Caco-2 (cell line): Measurements from ENCODE around the gene NUB1. TPM values are rescaled to one million over a fixed set of nuclear protein-coding genes. Genes with fewer than 3 reads are reported as not detected.

Source experiments
- BruUV-seq: library from RNA; stranded (reverse); fragments of 400-500 nt; replicated peaks from 2 replicates; lab custom pipeline; 2021; lab: Mats Ljungman, UMichigan
- CTCF ChIA-PET: fragments of 300-600 bp; sonication (Branson Sonifier 250); formaldehyde crosslinking; loops from one replicate; lab custom pipeline; 2022; ENCODE audit warnings: antibody characterized with exemption; lab: Charles Lee
- POLR2A ChIA-PET: fragments of 300-600 bp; sonication (Branson Sonifier 250); formaldehyde crosslinking; loops from one replicate; lab custom pipeline; 2022; ENCODE audit warnings: antibody characterized with exemption; lab: Charles Lee
- DNase-seq, 2 experiments: peaks; one replicate each; pipeline versions ENCODE4 v3.0.0 to v3.0.0-alpha.2; 2020 to 2022
- H3K27me3 ChIP-seq: replicated peaks from 2 replicates; pipeline ENCODE4 v1.6.0; 2011; ENCODE audit warnings: low read length; ENCODE audit not compliant: control insufficient read depth, insufficient read depth
- H3K36me3 ChIP-seq: 2 replicates; pipeline ENCODE4 v1.5.1; 2011; ENCODE audit warnings: low read length; ENCODE audit not compliant: control insufficient read depth, insufficient read depth
- H3K4me1 ChIP-seq: fragments of 250-450 bp; sonication (Bioruptor Pico); 2 replicates; pipeline ENCODE4 v1.5.1; 2020; ENCODE audit warnings: mild to moderate bottlenecking
- H3K4me3 ChIP-seq: 2 replicates; pipeline ENCODE4 v1.5.1; 2011; ENCODE audit warnings: low read depth, mild to moderate bottlenecking, control low read depth, low read length
- H3K9me3 ChIP-seq: fragments of 250-450 bp; sonication (Bioruptor Pico); 2 replicates; pipeline ENCODE4 v1.5.1; 2020; ENCODE audit warnings: mild to moderate bottlenecking, moderate library complexity
- H3K27ac Mint-ChIP-seq: one replicate; pipeline ENCODE4 v1.8.0; 2022; ENCODE audit warnings: mixed read lengths; ENCODE audit not compliant: unreplicated experiment
- H3K27me3 Mint-ChIP-seq: one replicate; pipeline ENCODE4 v1.8.0; 2022; ENCODE audit warnings: mixed read lengths; ENCODE audit not compliant: insufficient read depth, unreplicated experiment
- H3K36me3 Mint-ChIP-seq: one replicate; pipeline ENCODE4 v1.8.0; 2022; ENCODE audit warnings: mild to moderate bottlenecking, mixed read lengths; ENCODE audit not compliant: insufficient read depth, unreplicated experiment
- H3K4me1 Mint-ChIP-seq: one replicate; pipeline ENCODE4 v1.8.0; 2022; ENCODE audit warnings: low read depth, mixed read lengths; ENCODE audit not compliant: unreplicated experiment
- H3K4me3 Mint-ChIP-seq: one replicate; pipeline ENCODE4 v1.8.0; 2022; ENCODE audit warnings: mild to moderate bottlenecking, moderate library complexity, mixed read lengths; ENCODE audit not compliant: unreplicated experiment
- H3K9me3 Mint-ChIP-seq: one replicate; pipeline ENCODE4 v1.8.0; 2022; ENCODE audit warnings: mixed read lengths; ENCODE audit not compliant: unreplicated experiment
- CTCF ChIP-seq, 2 experiments: fragments of 200-600 bp in 1 of 2; IDR thresholded peaks; 1 replicate in 1 of 2; 2 replicates in 1 of 2; pipeline versions ENCODE4 v1.5.1 to v1.8.0; 2011 to 2022; ENCODE audit warnings: antibody characterized with exemption in 1 of 2, control low read depth in 1 of 2, inconsistent platforms in 1 of 2, low read depth in 1 of 2, low read length in 1 of 2, mild to moderate bottlenecking in 1 of 2, moderate library complexity in 1 of 2; ENCODE audit not compliant: insufficient read depth in 1 of 2, severe bottlenecking in 1 of 2, unreplicated experiment in 1 of 2
- intact Hi-C: fragments of 100-400 bp; cut with micrococcal nuclease; formaldehyde crosslinking; loops from one replicate; pipeline ENCODE4 v1.10.0; 2022; ENCODE audit not compliant: unreplicated experiment
- total RNA-seq: library from RNA; stranded (reverse); gene quantifications from 2 replicates; pipeline ENCODE4 v1.2.3, GENCODE V29; 2022

NUB1 gene
- total RNA-seq, 1 experiment from 2014 or later, result 51.6 TPM

DNA sequence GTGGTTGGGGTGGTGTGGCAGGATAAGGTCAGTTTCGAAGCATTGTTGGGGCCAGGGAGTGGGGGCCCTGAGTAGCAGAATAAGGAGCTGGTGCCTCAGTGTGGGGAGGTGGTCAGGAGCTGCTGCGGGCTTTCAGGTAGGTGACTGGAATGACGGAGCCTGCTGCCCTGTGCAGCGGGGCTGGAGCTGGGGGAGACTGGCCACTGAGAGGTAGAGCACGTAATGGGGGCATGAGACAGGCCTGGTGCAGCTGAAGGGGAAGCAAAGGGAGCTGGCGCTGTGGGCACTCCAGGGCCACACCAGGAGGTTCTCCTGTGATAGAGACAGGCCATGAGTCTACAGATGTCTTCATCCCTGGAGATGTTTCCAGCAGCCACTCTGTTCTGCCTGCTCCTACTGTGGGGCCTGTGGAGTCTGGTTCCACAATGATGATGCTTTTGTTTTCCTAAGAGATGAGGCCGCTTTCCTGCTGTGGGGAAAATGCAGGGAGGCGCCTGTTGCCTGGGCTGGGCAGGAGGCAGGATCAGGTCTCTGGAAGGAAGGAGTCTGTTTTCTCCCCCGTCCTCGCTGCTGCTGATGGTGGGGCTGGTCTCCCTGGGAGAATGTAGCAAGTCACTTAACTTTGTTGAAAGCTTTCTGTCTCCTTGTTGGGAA lies 31.1 kb downstream of the NUB1 start:
- Histone ChIP-seq H3K27me3 (no peaks in the 10 kb centered on the region), H3K9me3 (no peaks in the 10 kb centered on the region), H3K4me3 (no peak overlapping the region), H3K36me3 (peaks cover 2% of the 10 kb centered on the region; the same call in 1 of the 2 replicates), H3K4me1 (0 out of 2 replicates have a peak, but pooled peaks cover 7% of the 10 kb centered on the region)
- no peak overlapping the region for H3K4me3 Mint-ChIP-seq
- peaks cover 21% of the 10 kb centered on the region for H3K36me3 Mint-ChIP-seq
- H3K9me3 Mint-ChIP-seq, result no peaks in the 10 kb centered on the region
- BruUV-seq, result no TSS peak
- POLR2A ChIA-PET, result no interaction called here
- no peaks in the 10 kb centered on the region for H3K27me3 Mint-ChIP-seq
- no peaks in the 10 kb centered on the region for H3K4me1 Mint-ChIP-seq
- H3K27ac Mint-ChIP-seq, result no peak overlapping the region
- DNase-seq, result no peak
- intact Hi-C loops, result no loop called here
- CTCF ChIA-PET, result no interaction called here
- TF ChIP-seq CTCF (IDR thresholded peaks at IDR 0.05; ENCODE audit: insufficient read depth in 1 of 2, low read depth in 1 of 2, low read length in 1 of 2, severe bottlenecking in 1 of 2, unreplicated experiment in 1 of 2), result no peak

DNA sequence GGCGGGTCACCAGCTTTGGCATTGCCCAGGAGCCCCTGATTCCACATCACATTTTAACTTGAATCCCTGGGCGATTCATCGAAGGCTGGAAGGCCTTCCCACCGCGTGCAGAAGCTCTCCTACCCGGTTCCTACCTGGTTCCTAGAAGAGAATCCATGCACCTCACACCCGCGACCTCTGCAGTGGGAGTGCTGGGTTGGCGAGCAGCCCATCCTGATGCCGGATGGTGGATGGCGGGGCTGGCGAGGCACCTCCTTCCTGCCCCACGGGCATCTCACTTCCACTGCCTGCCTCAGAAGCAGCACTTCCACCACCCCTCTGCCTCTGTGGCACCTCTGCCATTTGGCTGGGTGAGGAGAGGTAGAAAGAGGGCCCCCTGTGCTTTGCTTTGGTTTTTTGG lies 32.0 kb downstream of the NUB1 start:
- Mint-ChIP-seq H3K4me3 (no peak overlapping the region), H3K9me3 (no peaks in the 10 kb centered on the region), H3K4me1 (no peaks in the 10 kb centered on the region), H3K36me3 (peaks cover 27% of the 10 kb centered on the region), H3K27me3 (no peaks in the 10 kb centered on the region), H3K27ac (no peak overlapping the region)
- Histone ChIP-seq H3K9me3 (no peaks in the 10 kb centered on the region), H3K4me3 (no peak overlapping the region), H3K4me1 (0 out of 2 replicates have a peak, but pooled peaks cover under 1% of the 10 kb centered on the region), H3K36me3 (no peaks in the 10 kb centered on the region), H3K27me3 (no peaks in the 10 kb centered on the region)
- intact Hi-C loops, result no loop called here
- no TSS peak for BruUV-seq
- TF ChIP-seq CTCF (IDR thresholded peaks at IDR 0.05; ENCODE audit: insufficient read depth in 1 of 2, low read depth in 1 of 2, low read length in 1 of 2, severe bottlenecking in 1 of 2, unreplicated experiment in 1 of 2), result no peak
- no peak for DNase-seq
- CTCF ChIA-PET, result no interaction called here
- POLR2A ChIA-PET, result no interaction called here

DNA sequence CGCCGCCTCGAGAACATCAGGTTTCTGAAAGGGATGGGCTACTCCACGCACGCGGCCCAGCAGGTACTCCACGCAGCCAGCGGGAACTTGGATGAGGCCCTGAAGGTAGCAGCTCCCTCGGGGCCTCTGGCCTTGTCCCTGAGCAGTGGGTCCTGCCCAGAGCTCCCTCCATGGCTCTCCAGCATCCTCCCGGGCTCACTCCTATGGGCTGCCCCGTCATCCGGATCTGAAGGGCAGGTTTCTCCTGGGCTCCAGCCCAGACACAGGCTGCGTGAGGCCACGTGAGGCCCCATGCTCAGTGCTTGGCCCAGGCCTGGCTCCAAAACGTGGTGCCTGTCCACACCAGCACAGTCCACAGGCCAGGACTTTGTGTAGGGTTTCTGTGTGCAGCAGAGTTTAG lies 32.5 kb downstream of the NUB1 start:
- DNase-seq, result no peak
- ChIA-PET POLR2A (no interaction called here), CTCF (no interaction called here)
- Histone ChIP-seq H3K4me3 (no peak overlapping the region), H3K4me1 (no peaks in the 10 kb centered on the region), H3K9me3 (no peaks in the 10 kb centered on the region), H3K27me3 (no peaks in the 10 kb centered on the region), H3K36me3 (no peaks in the 10 kb centered on the region)
- no peaks in the 10 kb centered on the region for H3K9me3 Mint-ChIP-seq
- H3K27me3 Mint-ChIP-seq, result no peaks in the 10 kb centered on the region
- no peak overlapping the region for H3K4me3 Mint-ChIP-seq
- no peaks in the 10 kb centered on the region for H3K4me1 Mint-ChIP-seq
- intact Hi-C loops, result no loop called here
- BruUV-seq, result no TSS peak
- TF ChIP-seq CTCF (IDR thresholded peaks at IDR 0.05; ENCODE audit: insufficient read depth in 1 of 2, low read depth in 1 of 2, low read length in 1 of 2, severe bottlenecking in 1 of 2, unreplicated experiment in 1 of 2), result no peak
- H3K36me3 Mint-ChIP-seq, result peaks cover 30% of the 10 kb centered on the region
- H3K27ac Mint-ChIP-seq, result no peak overlapping the region
